Esophagus (tissue), 2 donors: ENCODE results near the gene ROBO4. TPM values are rescaled to one million over a fixed set of nuclear protein-coding genes. Genes with fewer than 3 reads are reported as not detected.

Experiments
- H3K27ac ChIP-seq, 2 donors: one replicate each; pipeline ENCODE4 v1.5.1; 2013; ENCODE audit warnings: low read depth in 2 of 2, mild to moderate bottlenecking in 2 of 2, inconsistent platforms in 1 of 2, low read length in 1 of 2, moderate library complexity in 1 of 2
- H3K27me3 ChIP-seq, 2 donors: one replicate each; pipeline ENCODE4 v1.6.1; 2013; ENCODE audit warnings: low read length in 2 of 2, control low read depth in 1 of 2, mild to moderate bottlenecking in 1 of 2; ENCODE audit not compliant: insufficient read depth in 2 of 2, control insufficient read depth in 1 of 2
- H3K36me3 ChIP-seq, 2 donors: one replicate each; pipeline ENCODE4 v1.6.1; 2013; ENCODE audit warnings: low read length in 1 of 2; ENCODE audit not compliant: control insufficient read depth in 2 of 2, insufficient read depth in 2 of 2
- H3K4me1 ChIP-seq, 2 donors: one replicate each; pipeline ENCODE4 v1.6.1; 2013; ENCODE audit warnings: low read length in 1 of 2; ENCODE audit not compliant: control insufficient read depth in 2 of 2, insufficient read depth in 2 of 2
- H3K4me3 ChIP-seq, 2 donors: one replicate each; pipeline ENCODE4 v1.5.1; 2013; ENCODE audit warnings: low read length in 2 of 2, mild to moderate bottlenecking in 2 of 2, low read depth in 1 of 2, moderate library complexity in 1 of 2
- H3K9me3 ChIP-seq, 2 donors: one replicate each; pipeline ENCODE4 v1.6.1; 2013; ENCODE audit warnings: mild to moderate bottlenecking in 2 of 2, low read depth in 1 of 2, low read length in 1 of 2, moderate library complexity in 1 of 2; ENCODE audit not compliant: control insufficient read depth in 2 of 2, insufficient read depth in 1 of 2
- WGBS, 2 donors: extraction: QIAGEN DNeasy Blood & Tissue Kit; methylation state at CpG; one replicate each; pipeline ENCODE4 v1.1.7; 2013; 5-methylcytosine and 5-hydroxymethylcytosine counted together
- polyA plus RNA-seq, 2 donors: library from polyadenylated mRNA; stranded (reverse); fragments of 200-250 nt; gene quantifications; one replicate each; pipeline ENCODE4 v1.2.3, GENCODE V29; 2013
- donor health status: healthy with polysubstance abuse.
- donor health status: Bipolar disorder and iron deficiency.

The ROBO4 gene
- polyA plus RNA-seq: 1 to 10 TPM; 3.2 TPM

- no peaks in the 10 kb centered on the region for H3K9me3 ChIP-seq
- no peaks in the 10 kb centered on the region for H3K4me1 ChIP-seq
- H3K4me3 ChIP-seq: peak within 1 kb of the TSS in 1 of 2 donors; percentile 28
- peak within 1 kb of the TSS; percentile 35 to 66 for H3K27ac ChIP-seq
- WGBS, 2 donors: 43 to 55% methylated on average over 12 of the region's 12 CpGs
- H3K36me3 ChIP-seq: no peaks in the 10 kb centered on the region
- H3K27me3 ChIP-seq: no peaks in the 10 kb centered on the region
These were observed at the start of gene ROBO4 for GRCh38 chr11:124897674-124898262. Gene ROBO4, minus strand, starts transcription at chr11:124897865. Its CDS starts 70 bp downstream, at chr11:124897795.

GRCh38 chr11:124946735-124947141, 49.1 kb upstream of the ROBO4 start:
- no peak overlapping the region for H3K4me3 ChIP-seq
- no peaks in the 10 kb centered on the region for H3K36me3 ChIP-seq
- no peaks in the 10 kb centered on the region for H3K27me3 ChIP-seq
- no peaks in the 10 kb centered on the region for H3K4me1 ChIP-seq
- H3K9me3 ChIP-seq: no peaks in the 10 kb centered on the region
- 37 to 53% methylated on average over 2 of the region's 2 CpGs for WGBS, 2 donors
- H3K27ac ChIP-seq: no peak overlapping the region

- no peak overlapping the region for H3K4me3 ChIP-seq
- H3K27me3 ChIP-seq: no peaks in the 10 kb centered on the region
- no peaks in the 10 kb centered on the region for H3K36me3 ChIP-seq
- no peak overlapping the region for H3K27ac ChIP-seq
- H3K9me3 ChIP-seq: no peaks in the 10 kb centered on the region
- H3K4me1 ChIP-seq: no peaks in the 10 kb centered on the region
- 69 to 74% methylated on average over 6 of the region's 6 CpGs for WGBS, 2 donors
These were observed 48.2 kb upstream of the ROBO4 start for GRCh38 chr11:124945826-124946225.

GRCh38 chr11:124944565-124944964, 46.9 kb upstream of the ROBO4 start:
- WGBS, 2 donors: 78 to 89% methylated on average over 3 of the region's 3 CpGs
- no peak overlapping the region for H3K4me3 ChIP-seq
- H3K27me3 ChIP-seq: no peaks in the 10 kb centered on the region
- H3K4me1 ChIP-seq: no peaks in the 10 kb centered on the region
- H3K9me3 ChIP-seq: no peaks in the 10 kb centered on the region
- H3K36me3 ChIP-seq: no peaks in the 10 kb centered on the region
- H3K27ac ChIP-seq: no peak overlapping the region

GRCh38 chr11:124943741-124944140, 46.1 kb upstream of the ROBO4 start:
- H3K36me3 ChIP-seq: no peaks in the 10 kb centered on the region
- no peaks in the 10 kb centered on the region for H3K27me3 ChIP-seq
- 48 to 51% methylated on average over 1 of the region's 1 CpG for WGBS, 2 donors
- no peak overlapping the region for H3K27ac ChIP-seq
- H3K9me3 ChIP-seq: no peaks in the 10 kb centered on the region
- no peaks in the 10 kb centered on the region for H3K4me1 ChIP-seq
- no peak overlapping the region for H3K4me3 ChIP-seq

GRCh38 chr11:124943254-124943616, 45.6 kb upstream of the ROBO4 start:
- no peak overlapping the region for H3K4me3 ChIP-seq
- WGBS, 2 donors: 73 to 76% methylated on average over 5 of the region's 5 CpGs
- H3K36me3 ChIP-seq: no peaks in the 10 kb centered on the region
- no peaks in the 10 kb centered on the region for H3K27me3 ChIP-seq
- H3K27ac ChIP-seq: no peak overlapping the region
- no peaks in the 10 kb centered on the region for H3K9me3 ChIP-seq
- H3K4me1 ChIP-seq: no peaks in the 10 kb centered on the region

- Histone ChIP-seq H3K27ac (no peak overlapping the region), H3K9me3 (no peaks in the 10 kb centered on the region), H3K27me3 (no peaks in the 10 kb centered on the region), H3K36me3 (no peaks in the 10 kb centered on the region), H3K4me3 (no peak overlapping the region), H3K4me1 (no peaks in the 10 kb centered on the region)
- WGBS, 2 donors: 51 to 59% methylated on average over 6 of the region's 6 CpGs
These were observed 45.0 kb upstream of the ROBO4 start for GRCh38 chr11:124942466-124943253.

GRCh38 chr11:124941703-124942102, 44.0 kb upstream of the ROBO4 start:
- Histone ChIP-seq H3K9me3 (no peaks in the 10 kb centered on the region), H3K27ac (no peak overlapping the region), H3K4me1 (no peaks in the 10 kb centered on the region), H3K27me3 (no peaks in the 10 kb centered on the region), H3K36me3 (no peaks in the 10 kb centered on the region), H3K4me3 (no peak overlapping the region)
- WGBS, 2 donors: 81 to 100% methylated on average over 1 of the region's 1 CpG

GRCh38 chr11:124938970-124939369, 41.3 kb upstream of the ROBO4 start:
- no peaks in the 10 kb centered on the region for H3K4me1 ChIP-seq
- 80 to 81% methylated on average over 6 of the region's 6 CpGs for whole genome bisulfite sequencing, 2 donors

More at GRCh38 chr11:124938970-124939369, 41.3 kb upstream of the ROBO4 start:
- Histone ChIP-seq H3K9me3 (no peaks in the 10 kb centered on the region), H3K27me3 (no peaks in the 10 kb centered on the region), H3K4me3 (no peak overlapping the region), H3K27ac (no peak overlapping the region), H3K36me3 (no peaks in the 10 kb centered on the region)
